Measurements from ENCODE around the gene SIGLEC9. TPM values are rescaled to one million over a fixed set of nuclear protein-coding genes. Genes with fewer than 3 reads are reported as not detected.

The SIGLEC9 gene
- total and polyA plus RNA-seq, 2 donors (not counting 1 experiment from before 2014, with no cell fraction given), result 0.72 TPM; not detected in 1

DNA sequence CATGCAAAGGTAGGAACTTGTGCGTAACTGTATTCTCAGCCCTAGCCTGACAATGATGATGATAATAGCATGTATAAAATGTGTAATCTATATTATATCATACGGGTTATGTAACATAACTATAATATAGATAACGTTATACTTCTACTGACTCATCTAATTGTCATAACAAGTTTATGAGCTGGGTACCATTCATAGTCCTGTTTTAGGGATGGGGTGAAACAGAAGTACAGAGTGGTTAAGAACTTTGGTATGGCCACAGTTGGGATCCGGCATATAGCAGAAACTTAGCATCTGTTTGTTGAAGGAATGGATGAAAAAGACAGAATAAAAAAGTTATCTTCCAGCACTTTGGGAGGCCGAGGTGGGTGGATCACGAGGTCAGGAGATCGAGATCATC, 21.7 kb upstream of the SIGLEC9 start:
- TF ChIP-seq, protein P1, sequence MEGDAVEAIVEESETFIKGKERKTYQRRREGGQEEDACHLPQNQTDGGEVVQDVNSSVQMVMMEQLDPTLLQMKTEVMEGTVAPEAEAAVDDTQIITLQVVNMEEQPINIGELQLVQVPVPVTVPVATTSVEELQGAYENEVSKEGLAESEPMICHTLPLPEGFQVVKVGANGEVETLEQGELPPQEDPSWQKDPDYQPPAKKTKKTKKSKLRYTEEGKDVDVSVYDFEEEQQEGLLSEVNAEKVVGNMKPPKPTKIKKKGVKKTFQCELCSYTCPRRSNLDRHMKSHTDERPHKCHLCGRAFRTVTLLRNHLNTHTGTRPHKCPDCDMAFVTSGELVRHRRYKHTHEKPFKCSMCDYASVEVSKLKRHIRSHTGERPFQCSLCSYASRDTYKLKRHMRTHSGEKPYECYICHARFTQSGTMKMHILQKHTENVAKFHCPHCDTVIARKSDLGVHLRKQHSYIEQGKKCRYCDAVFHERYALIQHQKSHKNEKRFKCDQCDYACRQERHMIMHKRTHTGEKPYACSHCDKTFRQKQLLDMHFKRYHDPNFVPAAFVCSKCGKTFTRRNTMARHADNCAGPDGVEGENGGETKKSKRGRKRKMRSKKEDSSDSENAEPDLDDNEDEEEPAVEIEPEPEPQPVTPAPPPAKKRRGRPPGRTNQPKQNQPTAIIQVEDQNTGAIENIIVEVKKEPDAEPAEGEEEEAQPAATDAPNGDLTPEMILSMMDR (IDR thresholded peaks at IDR 0.05), result no peak
- no peak for TF ChIP-seq EZH2 (IDR thresholded peaks at IDR 0.05; ENCODE audit: borderline replicate concordance, insufficient read depth, low read depth, low read length, poor library complexity, severe bottlenecking)
- no peak for ATAC-seq (ENCODE audit: low read depth)
- Mint-ChIP-seq H3K4me1 (peaks cover 22% of the 10 kb centered on the region), H3K27me3 (no peaks in the 10 kb centered on the region), H3K27ac (no peak overlapping the region), H3K4me3 (no peak overlapping the region), H3K9me3 (ENCODE audit: insufficient read depth) (no peaks in the 10 kb centered on the region)
- intact Hi-C loops (cut with micrococcal nuclease), result no loop called here
- H4K20me1 ChIP-seq (ENCODE audit: control insufficient read depth, insufficient read depth, low read length, poor library complexity, severe bottlenecking), result peaks cover 56% of the 10 kb centered on the region
- peaks cover 58% of the 10 kb centered on the region for H3K79me2 ChIP-seq (ENCODE audit: control insufficient read depth, insufficient read depth, low read length)
- no peak overlapping the region for H3K27ac ChIP-seq (ENCODE audit: low read length in 2 of 2)
- H3K9ac ChIP-seq (ENCODE audit: low read length), result no peak overlapping the region
- peaks cover 11 to 24% of the 10 kb centered on the region in 2 experiments for H3K36me3 ChIP-seq (replicated peaks in 1 of 2; ENCODE audit: control extremely low read depth in 1 of 2, control insufficient read depth in 1 of 2, extremely low read depth in 1 of 2, insufficient read depth in 2 of 2, low read length in 1 of 2)
- H2AFZ ChIP-seq (ENCODE audit: insufficient read depth, low read depth, low read length, poor library complexity, severe bottlenecking), result no peak overlapping the region
- no peak for DNase-seq
- H3K27me3 ChIP-seq (replicated peaks in 1 of 4; ENCODE audit: control extremely low read depth in 1 of 4, control insufficient read depth in 3 of 4, insufficient read depth in 4 of 4, low read length in 3 of 4), result no peaks in the 10 kb centered on the region
- H3K4me3 ChIP-seq (ENCODE audit: control extremely low read depth in 1 of 5, extremely low read depth in 1 of 5, insufficient read depth in 1 of 5, low read depth in 2 of 5, low read length in 4 of 5), result no peak overlapping the region
- 100% methylated on average over 3 of the region's 7 CpGs for WGBS (ENCODE audit: insufficient coverage)
- no peaks in the 10 kb centered on the region for H3K9me3 ChIP-seq (ENCODE audit: control extremely low read depth in 1 of 3, control insufficient read depth in 2 of 3, insufficient read depth in 1 of 3, low read length in 2 of 3)
- peaks cover 7 to 11% of the 10 kb centered on the region in 2 donors for H3K4me1 ChIP-seq (ENCODE audit: control insufficient read depth in 2 of 2, insufficient read depth in 2 of 2, low read length in 2 of 2)
- CTCF ChIA-PET, result no interaction called here
- POLR2A ChIA-PET, result no interaction called here
- no peak overlapping the region for H3K4me2 ChIP-seq (replicated peaks; ENCODE audit: low read depth, low read length, poor library complexity, severe bottlenecking)

GRCh38 chr19:51103926-51104341, 20.8 kb upstream of the SIGLEC9 start:
- Histone ChIP-seq H3K4me1 (ENCODE audit: control insufficient read depth in 2 of 2, insufficient read depth in 2 of 2, low read length in 2 of 2) (peaks cover 10 to 14% of the 10 kb centered on the region in 2 donors), H3K79me2 (ENCODE audit: control insufficient read depth, insufficient read depth, low read length) (peaks cover 61% of the 10 kb centered on the region), H3K4me2 (replicated peaks; ENCODE audit: low read depth, low read length, poor library complexity, severe bottlenecking) (no peak overlapping the region), H2AFZ (ENCODE audit: insufficient read depth, low read depth, low read length, poor library complexity, severe bottlenecking) (no peak overlapping the region), H3K36me3 (replicated peaks in 1 of 2; ENCODE audit: control extremely low read depth in 1 of 2, control insufficient read depth in 1 of 2, extremely low read depth in 1 of 2, insufficient read depth in 2 of 2, low read length in 1 of 2) (peaks cover 11 to 21% of the 10 kb centered on the region in 2 experiments), H3K4me3 (ENCODE audit: control extremely low read depth in 1 of 5, extremely low read depth in 1 of 5, insufficient read depth in 1 of 5, low read depth in 2 of 5, low read length in 4 of 5) (no peak overlapping the region), H3K9ac (ENCODE audit: low read length) (no peak overlapping the region), H4K20me1 (ENCODE audit: control insufficient read depth, insufficient read depth, low read length, poor library complexity, severe bottlenecking) (peaks cover 56% of the 10 kb centered on the region), H3K27ac (ENCODE audit: low read length in 2 of 2) (no peak overlapping the region), H3K9me3 (ENCODE audit: control extremely low read depth in 1 of 3, control insufficient read depth in 2 of 3, insufficient read depth in 1 of 3, low read length in 2 of 3) (no peaks in the 10 kb centered on the region), H3K27me3 (replicated peaks in 1 of 4; ENCODE audit: control extremely low read depth in 1 of 4, control insufficient read depth in 3 of 4, insufficient read depth in 4 of 4, low read length in 3 of 4) (no peaks in the 10 kb centered on the region)
- TF ChIP-seq, protein P1 (IDR thresholded peaks at IDR 0.05), result no peak
- TF ChIP-seq EZH2 (IDR thresholded peaks at IDR 0.05; ENCODE audit: borderline replicate concordance, insufficient read depth, low read depth, low read length, poor library complexity, severe bottlenecking), result no peak
- Mint-ChIP-seq H3K27ac (no peak overlapping the region), H3K9me3 (ENCODE audit: insufficient read depth) (no peaks in the 10 kb centered on the region), H3K4me1 (peaks cover 32% of the 10 kb centered on the region), H3K27me3 (no peaks in the 10 kb centered on the region), H3K4me3 (no peak overlapping the region)
- 97% methylated on average over 49 of the region's 49 CpGs for WGBS (ENCODE audit: insufficient coverage)
- ChIA-PET CTCF (no interaction called here), POLR2A (no interaction called here)
- intact Hi-C loops (cut with micrococcal nuclease), result no loop called here
- no peak for ATAC-seq (ENCODE audit: low read depth)
- no peak for DNase-seq
